GM13976 (cell line): ENCODE results near the gene GRID1.
"Not testable (repeated sequence)": the region's sequence is repeated elsewhere in the genome, so short reads cannot be mapped to it uniquely, and the experiment has no call there.

Experiments
- DNase-seq: peaks from one replicate; pipeline ENCODE4 v3.0.0; 2012; ENCODE audit warnings: low spot score
- CTCF ChIP-seq: IDR thresholded peaks from 2 replicates; pipeline ENCODE4 v1.5.1; 2012; ENCODE audit warnings: borderline replicate concordance, mild to moderate bottlenecking; ENCODE audit not compliant: insufficient read depth; ENCODE audit errors: extremely low read depth, missing control alignments, control extremely low read depth
- in situ Hi-C: fragments of 300-500 bp; cut with MboI; formaldehyde crosslinking; loops from one replicate; pipeline ENCODE4 v1.12.0; 2022; ENCODE audit warnings: low sequenced_read_pairs, mixed read lengths, inconsistent platforms; ENCODE audit not compliant: unreplicated experiment

Gene GRID1

GRCh38 chr10:86391986-86392722, 25.6 kb upstream of the GRID1 start:
- in situ Hi-C loops: no loop called here
- no peak for TF ChIP-seq CTCF
- DNase-seq: peak; percentile 62

- DNase-seq: no peak
- no peak for TF ChIP-seq CTCF
- in situ Hi-C loops: no loop called here
These were observed 24.7 kb upstream of the GRID1 start for GRCh38 chr10:86391236-86391840.

GRCh38 chr10:86390337-86391120, 23.9 kb upstream of the GRID1 start:
- no peak for DNase-seq
- in situ Hi-C loops: no loop called here
- no peak for TF ChIP-seq CTCF

- peak; percentile 25 for TF ChIP-seq CTCF
- DNase-seq: peak; percentile 88
- in situ Hi-C loops: no loop called here
These were observed 23.0 kb upstream of the GRID1 start for GRCh38 chr10:86389441-86390193.

- in situ Hi-C loops: not testable (repeated sequence)
These were observed 22.5 kb upstream of the GRID1 start for GRCh38 chr10:86389109-86389440.

GRCh38 chr10:86388119-86388704, 21.6 kb upstream of the GRID1 start:
- no peak for DNase-seq
- no peak for TF ChIP-seq CTCF
- in situ Hi-C loops: no loop called here

More at GRCh38 chr10:86389109-86389440, 22.5 kb upstream of the GRID1 start:
- DNase-seq: not testable (repeated sequence)
